Keratinocyte (primary cell): ENCODE results near the gene CFP. TPM values are rescaled to one million over a fixed set of nuclear protein-coding genes. Genes with fewer than 3 reads are reported as not detected.

ENCODE experiments used
- DNase-seq: peaks from one replicate; pipeline ENCODE4 v3.0.0-alpha.2; 2011; ENCODE audit warnings: low read depth, missing footprints, low spot score
- FAIRE-seq: peaks from 2 replicates; lab custom pipeline; 2011; peaks lifted over from hg19 to GRCh38; lab: Jason Lieb, UNC
- H2AFZ ChIP-seq: 2 replicates; pipeline ENCODE4 v1.6.0; 2012; ENCODE audit warnings: low read length, control low read depth, inconsistent platforms; ENCODE audit not compliant: control insufficient read depth
- H3K27ac ChIP-seq: 2 replicates; pipeline ENCODE4 v1.5.1; 2011; ENCODE audit warnings: low read length; ENCODE audit not compliant: control insufficient read depth, insufficient read depth
- H3K27me3 ChIP-seq: 3 replicates; pipeline ENCODE4 v1.6.0; 2011; ENCODE audit warnings: low read length; ENCODE audit not compliant: control insufficient read depth, insufficient read depth; ENCODE audit errors: extremely low read depth
- H3K36me3 ChIP-seq, 2 experiments: 2 replicates in 1 of 2; 3 replicates in 1 of 2; pipeline ENCODE4 v1.5.1; 2011; ENCODE audit warnings: low read length in 2 of 2, mild to moderate bottlenecking in 1 of 2; ENCODE audit not compliant: control insufficient read depth in 2 of 2, insufficient read depth in 2 of 2; ENCODE audit errors: extremely low read depth in 1 of 2
- H3K4me1 ChIP-seq: 3 replicates; pipeline ENCODE4 v1.5.1; 2011; ENCODE audit warnings: low read length; ENCODE audit not compliant: control insufficient read depth, insufficient read depth; ENCODE audit errors: extremely low read depth
- H3K4me2 ChIP-seq: 3 replicates; pipeline ENCODE4 v1.6.0; 2011; ENCODE audit warnings: low read depth, low read length; ENCODE audit not compliant: control insufficient read depth, insufficient read depth; ENCODE audit errors: extremely low read depth
- H3K4me3 ChIP-seq, 3 experiments: fragments of 200-600 bp in 1 of 3; sonication (generic) in 1 of 3; 2 replicates in 2 of 3; 3 replicates in 1 of 3; pipeline ENCODE4 v1.5.1; 2011 to 2016; ENCODE audit warnings: low read length in 3 of 3, mild to moderate bottlenecking in 3 of 3, control low read depth in 2 of 3, inconsistent platforms in 1 of 3, low read depth in 1 of 3, mixed read lengths in 1 of 3, mixed run types in 1 of 3, moderate library complexity in 1 of 3; ENCODE audit not compliant: control insufficient read depth in 2 of 3, insufficient read depth in 2 of 3; ENCODE audit errors: extremely low read depth in 1 of 3
- H3K79me2 ChIP-seq: 2 replicates; pipeline ENCODE4 v1.6.0; 2012; ENCODE audit warnings: low read length; ENCODE audit not compliant: control insufficient read depth, insufficient read depth
- H3K9ac ChIP-seq: 3 replicates; pipeline ENCODE4 v1.6.0; 2011; ENCODE audit warnings: low read length; ENCODE audit not compliant: control insufficient read depth, insufficient read depth; ENCODE audit errors: extremely low read depth
- H3K9me1 ChIP-seq: 3 replicates; pipeline ENCODE4 v1.6.0; 2011; ENCODE audit warnings: low read length; ENCODE audit not compliant: control insufficient read depth, insufficient read depth; ENCODE audit errors: extremely low read depth
- H3K9me3 ChIP-seq: 2 replicates; pipeline ENCODE4 v1.5.1; 2012; ENCODE audit warnings: low read depth, low read length; ENCODE audit not compliant: control insufficient read depth
- H4K20me1 ChIP-seq: 3 replicates; pipeline ENCODE4 v1.6.0; 2011; ENCODE audit warnings: low read length; ENCODE audit not compliant: control insufficient read depth, insufficient read depth; ENCODE audit errors: extremely low read depth
- EZH2 ChIP-seq: IDR thresholded peaks from one replicate; pipeline ENCODE4 v1.6.1; 2012; ENCODE audit warnings: inconsistent platforms, mild to moderate bottlenecking, low read length, moderate library complexity
- dilution Hi-C: fragments of 300-500 bp; cut with MboI; formaldehyde crosslinking; loops from one replicate; pipeline ENCODE4 v1.7.0; 2020; ENCODE audit warnings: low sequenced_read_pairs; ENCODE audit not compliant: extremely low pct_ligation_motif_present
- polyA plus RNA-seq, 5 experiments: library from polyadenylated mRNA; depleted of rRNA in 3 of 5; stranded (reverse) in 3 of 5; stranded (forward) in 1 of 5; unstranded in 1 of 5; fragments of >200 nt; gene quantifications; 1 replicate in 1 of 5; 2 replicates in 3 of 5; 3 replicates in 1 of 5; pipeline versions ENCODE4 v1.2.1 to v1.2.3, GENCODE V29; 2011 to 2012; ENCODE audit warnings: missing spikeins in 2 of 5, low read depth in 1 of 5, low replicate concordance in 1 of 5
- TF ChIP-seq, protein P1 (sequence below), 3 experiments: IDR thresholded peaks in 1 of 3; conservative IDR thresholded peaks in 1 of 3; optimal IDR thresholded peaks in 1 of 3; 2 replicates in 2 of 3; 3 replicates in 1 of 3; pipeline versions ENCODE3 to v1.5.1; 2011; ENCODE audit warnings: low read length in 3 of 3, mild to moderate bottlenecking in 3 of 3, moderate library complexity in 2 of 3, control low read depth in 1 of 3, inconsistent platforms in 1 of 3; ENCODE audit not compliant: insufficient read depth in 2 of 3; ENCODE audit errors: extremely low read depth in 1 of 3

The CFP gene
- polyA plus RNA-seq, 1 donor (not counting 4 experiments of a cell fraction or from before 2014, with no cell fraction given) = 0.04 TPM

GRCh38 chrX:47578692-47579091 is 51.0 kb downstream of the CFP start:
- H4K20me1 ChIP-seq = no peaks in the 10 kb centered on the region
- H3K4me3 ChIP-seq = no peak overlapping the region
- H3K79me2 ChIP-seq = no peaks in the 10 kb centered on the region
- no peak overlapping the region for H3K9ac ChIP-seq
- H3K4me1 ChIP-seq = peaks cover 17% of the 10 kb centered on the region
- FAIRE-seq (no peak), DNase-seq (no peak)
- no peak overlapping the region for H2AFZ ChIP-seq
- no peaks in the 10 kb centered on the region for H3K9me3 ChIP-seq
- H3K27ac ChIP-seq = no peak overlapping the region
- no peak overlapping the region for H3K4me2 ChIP-seq
- H3K36me3 ChIP-seq = no peaks in the 10 kb centered on the region
- H3K27me3 ChIP-seq = no peaks in the 10 kb centered on the region
- no peaks in the 10 kb centered on the region for H3K9me1 ChIP-seq
- dilution Hi-C loops = no loop called here
- TF ChIP-seq, protein P1, sequence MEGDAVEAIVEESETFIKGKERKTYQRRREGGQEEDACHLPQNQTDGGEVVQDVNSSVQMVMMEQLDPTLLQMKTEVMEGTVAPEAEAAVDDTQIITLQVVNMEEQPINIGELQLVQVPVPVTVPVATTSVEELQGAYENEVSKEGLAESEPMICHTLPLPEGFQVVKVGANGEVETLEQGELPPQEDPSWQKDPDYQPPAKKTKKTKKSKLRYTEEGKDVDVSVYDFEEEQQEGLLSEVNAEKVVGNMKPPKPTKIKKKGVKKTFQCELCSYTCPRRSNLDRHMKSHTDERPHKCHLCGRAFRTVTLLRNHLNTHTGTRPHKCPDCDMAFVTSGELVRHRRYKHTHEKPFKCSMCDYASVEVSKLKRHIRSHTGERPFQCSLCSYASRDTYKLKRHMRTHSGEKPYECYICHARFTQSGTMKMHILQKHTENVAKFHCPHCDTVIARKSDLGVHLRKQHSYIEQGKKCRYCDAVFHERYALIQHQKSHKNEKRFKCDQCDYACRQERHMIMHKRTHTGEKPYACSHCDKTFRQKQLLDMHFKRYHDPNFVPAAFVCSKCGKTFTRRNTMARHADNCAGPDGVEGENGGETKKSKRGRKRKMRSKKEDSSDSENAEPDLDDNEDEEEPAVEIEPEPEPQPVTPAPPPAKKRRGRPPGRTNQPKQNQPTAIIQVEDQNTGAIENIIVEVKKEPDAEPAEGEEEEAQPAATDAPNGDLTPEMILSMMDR (optimal IDR thresholded peaks at IDR 0.05 in 1 of 3, IDR thresholded peaks at IDR 0.05 in 1 of 3, conservative IDR thresholded peaks at IDR 0.05 in 1 of 3; ENCODE audit: extremely low read depth in 1 of 3, insufficient read depth in 2 of 3, low read length in 3 of 3) = no peak
- TF ChIP-seq EZH2 = no peak

GRCh38 chrX:47577901-47578300 is 51.8 kb downstream of the CFP start:
- Histone ChIP-seq H3K9me3 (no peaks in the 10 kb centered on the region), H3K79me2 (no peaks in the 10 kb centered on the region), H3K27ac (no peak overlapping the region), H4K20me1 (no peaks in the 10 kb centered on the region), H2AFZ (no peak overlapping the region), H3K27me3 (no peaks in the 10 kb centered on the region), H3K4me3 (no peak overlapping the region), H3K4me2 (no peak overlapping the region), H3K9ac (no peak overlapping the region), H3K4me1 (peaks cover 15% of the 10 kb centered on the region), H3K9me1 (no peaks in the 10 kb centered on the region), H3K36me3 (no peaks in the 10 kb centered on the region)
- FAIRE-seq = no peak
- no peak for TF ChIP-seq EZH2
- TF ChIP-seq, protein P1 (optimal IDR thresholded peaks at IDR 0.05 in 1 of 3, IDR thresholded peaks at IDR 0.05 in 1 of 3, conservative IDR thresholded peaks at IDR 0.05 in 1 of 3; ENCODE audit: extremely low read depth in 1 of 3, insufficient read depth in 2 of 3, low read length in 3 of 3) = no peak
- dilution Hi-C loops = no loop called here
- no peak for DNase-seq
